Coronary artery (tissue), 2 donors: ENCODE results near the gene CAMTA1.

Source experiments
- DNase-seq: peaks from one replicate; pipeline ENCODE4 v3.0.0-alpha.2; 2017; ENCODE audit warnings: low spot score
- H3K27ac ChIP-seq, 2 donors: fragments of 200-600 bp; sonication (generic); one replicate each; pipeline ENCODE4 v1.5.1; 2016 to 2019
- H3K4me3 ChIP-seq: fragments of 200-600 bp; sonication (generic); 2 replicates; pipeline ENCODE4 v1.5.1; 2016; ENCODE audit warnings: mild to moderate bottlenecking, moderate library complexity
- CTCF ChIP-seq: fragments of 200-600 bp; sonication (generic); IDR thresholded peaks from one replicate; pipeline ENCODE4 v1.5.1; 2019; ENCODE audit warnings: antibody characterized with exemption

Gene CAMTA1

GRCh38 chr1:7011826-7012225 is 226.6 kb downstream of the CAMTA1 start:
- TF ChIP-seq CTCF: no peak
- Histone ChIP-seq H3K4me3 (no peak overlapping the region), H3K27ac (no peak overlapping the region)
- no peak for DNase-seq

GRCh38 chr1:7012461-7012924 is 227.2 kb downstream of the CAMTA1 start:
- Histone ChIP-seq H3K4me3 (no peak overlapping the region), H3K27ac (no peak overlapping the region)
- TF ChIP-seq CTCF: no peak
- no peak for DNase-seq

GRCh38 chr1:7013833-7014639 is 228.8 kb downstream of the CAMTA1 start:
- no peak for DNase-seq
- Histone ChIP-seq H3K4me3 (no peak overlapping the region), H3K27ac (peak overlapping the region in 1 of 2 donors; percentile 14)
- TF ChIP-seq CTCF: no peak

GRCh38 chr1:7014640-7014930 is 229.3 kb downstream of the CAMTA1 start:
- no peak for DNase-seq
- Histone ChIP-seq H3K27ac (no peak overlapping the region), H3K4me3 (no peak overlapping the region)
- no peak for TF ChIP-seq CTCF

GRCh38 chr1:7015022-7015421 is 229.8 kb downstream of the CAMTA1 start:
- TF ChIP-seq CTCF: no peak
- Histone ChIP-seq H3K27ac (no peak overlapping the region), H3K4me3 (no peak overlapping the region)
- DNase-seq: no peak

GRCh38 chr1:7018351-7018750 is 233.1 kb downstream of the CAMTA1 start:
- no peak overlapping the region for H3K27ac ChIP-seq
- no peak for DNase-seq
- H3K4me3 ChIP-seq: no peak overlapping the region
- TF ChIP-seq CTCF: no peak

- no peak for DNase-seq
- no peak for TF ChIP-seq CTCF
- H3K4me3 ChIP-seq: no peak overlapping the region
- no peak overlapping the region for H3K27ac ChIP-seq
Observed at GRCh38 chr1:7018826-7019225, 233.6 kb downstream of the CAMTA1 start.
